Measurements from ENCODE around the gene ANKRD29.

ANKRD29 gene

GRCh38 chr18:23662309-23663263, at the start of gene ANKRD29:
Gene ANKRD29 (minus strand): TSS chr18:23662911. CDS start chr18:23662730, 181 bp downstream.
- DNase-seq (ENCODE audit: low read depth): peak; percentile 16

DNA sequence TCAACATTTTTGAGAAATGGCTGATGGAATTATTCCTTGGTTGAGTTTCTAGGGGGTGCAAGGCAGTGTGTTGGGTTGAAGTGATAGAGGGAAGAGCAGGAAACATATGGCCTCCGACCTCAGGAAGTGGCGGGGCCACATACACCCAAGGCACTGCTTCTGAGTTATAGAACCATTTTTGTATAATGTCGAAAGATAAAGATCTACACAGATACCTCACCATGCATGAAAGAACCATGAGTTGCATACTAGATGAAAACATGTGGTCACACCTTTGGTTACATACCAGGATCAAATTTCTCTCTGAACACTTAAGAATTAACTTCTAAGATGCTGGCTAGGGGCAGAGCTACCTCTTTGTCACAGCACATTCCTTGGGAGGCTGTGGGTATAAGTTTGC, 49.7 kb upstream of the ANKRD29 start:
- no peak for DNase-seq (ENCODE audit: low read depth)

- no peak for DNase-seq (ENCODE audit: low read depth)
Measured at GRCh38 chr18:23711426-23711825, 48.7 kb upstream of the ANKRD29 start.

- no peak for DNase-seq (ENCODE audit: low read depth)
Measured at GRCh38 chr18:23710946-23711345, 48.2 kb upstream of the ANKRD29 start.

DNA sequence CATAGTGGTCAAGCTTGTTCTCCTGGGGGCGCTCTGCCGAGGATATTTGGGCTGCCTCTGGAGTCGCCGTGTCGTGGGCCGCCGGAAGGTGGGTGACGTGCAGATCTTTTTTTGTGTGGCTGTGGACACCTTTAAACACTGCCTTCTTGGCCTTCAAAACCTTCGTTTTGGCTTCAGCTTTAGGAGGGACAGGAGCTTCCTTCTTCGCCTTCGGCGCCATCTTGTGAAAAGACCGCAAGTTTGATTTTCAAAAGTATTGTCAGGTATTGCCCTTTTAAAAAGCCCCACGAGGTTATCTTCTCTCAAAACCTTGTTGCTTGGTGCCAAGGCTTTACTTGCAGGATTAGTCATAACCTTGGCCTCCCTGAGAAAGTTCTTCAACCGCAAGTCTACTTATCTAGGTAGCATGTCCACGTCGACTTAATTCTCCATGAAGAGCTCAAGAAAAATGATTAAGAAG, 47.4 kb upstream of the ANKRD29 start:
- no peak for DNase-seq (ENCODE audit: low read depth)

DNA sequence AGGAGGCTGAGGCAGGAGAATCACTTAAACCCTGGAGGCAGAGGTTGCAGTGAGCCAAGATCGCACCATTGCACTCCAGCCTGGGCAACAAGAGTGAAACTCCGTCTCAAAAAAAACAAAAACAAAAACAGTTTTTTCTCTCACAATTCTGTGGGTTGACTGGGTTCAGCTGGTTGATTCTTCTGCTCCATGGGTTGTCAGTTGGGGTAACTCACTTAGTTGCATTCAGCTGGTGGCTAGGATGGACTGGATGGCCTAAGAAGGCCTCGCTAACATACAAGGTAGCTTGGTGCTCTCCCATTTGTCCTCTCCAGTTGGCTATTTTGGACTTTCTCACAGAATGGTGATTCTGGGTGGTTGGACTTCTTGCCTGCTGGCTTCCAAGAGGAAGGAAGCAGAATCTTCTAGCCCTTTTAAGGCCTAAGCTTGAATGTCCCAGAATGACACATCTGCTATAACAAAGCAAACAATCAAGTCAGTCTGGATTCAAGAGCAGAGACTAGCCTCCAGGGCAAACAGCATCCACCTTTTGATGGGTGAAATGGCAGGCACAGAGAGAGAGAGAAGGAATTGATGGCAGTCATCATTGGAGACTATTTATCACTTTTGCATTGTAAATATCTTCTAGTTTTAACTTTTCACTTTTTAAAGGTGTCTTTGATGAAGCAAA, 44.4 kb upstream of the ANKRD29 start:
- no peak for DNase-seq (ENCODE audit: low read depth)

GRCh38 chr18:23704806-23705205, 42.1 kb upstream of the ANKRD29 start:
- DNase-seq (ENCODE audit: low read depth): no peak

DNA sequence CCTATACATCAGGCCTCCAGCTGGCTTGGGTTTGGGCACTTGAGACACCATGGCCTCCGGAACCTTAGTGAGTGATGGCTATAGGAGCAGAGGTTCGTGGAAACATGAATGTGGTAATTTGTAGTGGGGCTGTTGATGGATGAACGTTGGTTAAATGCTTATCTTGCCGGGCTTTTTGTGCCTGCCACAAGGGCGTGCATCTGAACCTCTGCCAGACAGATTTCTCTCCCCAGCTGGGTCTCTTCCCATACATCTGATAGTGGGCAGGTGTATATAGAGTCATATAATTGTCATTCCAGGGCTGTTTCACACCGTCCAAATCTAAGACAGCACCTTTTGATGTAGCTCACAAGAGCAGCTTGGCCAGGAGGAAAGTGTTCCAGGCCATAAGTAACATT, 41.3 kb upstream of the ANKRD29 start:
- DNase-seq (ENCODE audit: low read depth): no peak

GRCh38 chr18:23703057-23703986, 40.6 kb upstream of the ANKRD29 start:
- no peak for DNase-seq (ENCODE audit: low read depth)

DNA sequence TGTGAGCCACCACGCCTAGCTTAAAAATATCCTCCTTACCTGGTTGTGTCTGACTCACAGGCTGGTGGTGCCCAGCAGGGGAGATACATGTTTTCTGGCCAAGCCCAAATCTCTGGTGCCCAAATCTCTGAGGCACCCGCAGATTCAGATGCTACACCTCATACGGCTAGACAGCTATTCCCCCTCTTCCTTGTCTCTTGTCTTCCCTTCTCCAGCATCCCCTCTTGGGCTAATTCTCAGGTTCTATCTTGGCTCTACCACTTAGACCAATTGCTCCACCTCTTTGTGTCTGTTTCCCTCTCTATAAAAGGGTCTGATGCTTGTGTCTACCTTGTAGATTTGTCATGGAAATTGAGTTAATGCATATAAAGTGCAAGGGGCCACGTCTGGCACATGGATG, 39.9 kb upstream of the ANKRD29 start:
- DNase-seq (ENCODE audit: low read depth): no peak

GRCh38 chr18:23701544-23702064, 38.9 kb upstream of the ANKRD29 start:
- no peak for DNase-seq (ENCODE audit: low read depth)

DNA sequence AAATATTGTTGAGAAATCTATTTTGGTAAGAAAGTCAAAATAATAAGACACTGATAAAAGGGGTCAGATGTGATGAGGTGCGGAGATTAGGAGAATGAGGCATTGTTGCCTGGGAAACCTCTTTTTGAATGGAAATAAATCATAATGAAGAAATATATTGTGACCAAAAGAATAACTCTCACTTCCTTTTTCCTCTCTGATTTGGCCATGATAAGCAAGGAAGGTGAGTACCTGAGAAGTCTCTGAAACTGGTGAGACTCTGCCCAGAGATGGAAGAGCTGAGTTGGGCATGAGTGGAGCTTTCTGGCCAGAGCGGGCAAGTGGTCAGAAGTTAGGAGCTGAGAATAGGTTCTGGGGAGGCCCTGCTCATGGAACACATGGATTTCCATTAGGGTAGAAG, 38.3 kb upstream of the ANKRD29 start:
- no peak for DNase-seq (ENCODE audit: low read depth)

- no peak for DNase-seq (ENCODE audit: low read depth)
Measured at GRCh38 chr18:23694637-23695430, 32.1 kb upstream of the ANKRD29 start.

GRCh38 chr18:23693846-23694245, 31.1 kb upstream of the ANKRD29 start:
- no peak for DNase-seq (ENCODE audit: low read depth)

GRCh38 chr18:23690505-23691068, 27.9 kb upstream of the ANKRD29 start:
- DNase-seq (ENCODE audit: low read depth): no peak

DNA sequence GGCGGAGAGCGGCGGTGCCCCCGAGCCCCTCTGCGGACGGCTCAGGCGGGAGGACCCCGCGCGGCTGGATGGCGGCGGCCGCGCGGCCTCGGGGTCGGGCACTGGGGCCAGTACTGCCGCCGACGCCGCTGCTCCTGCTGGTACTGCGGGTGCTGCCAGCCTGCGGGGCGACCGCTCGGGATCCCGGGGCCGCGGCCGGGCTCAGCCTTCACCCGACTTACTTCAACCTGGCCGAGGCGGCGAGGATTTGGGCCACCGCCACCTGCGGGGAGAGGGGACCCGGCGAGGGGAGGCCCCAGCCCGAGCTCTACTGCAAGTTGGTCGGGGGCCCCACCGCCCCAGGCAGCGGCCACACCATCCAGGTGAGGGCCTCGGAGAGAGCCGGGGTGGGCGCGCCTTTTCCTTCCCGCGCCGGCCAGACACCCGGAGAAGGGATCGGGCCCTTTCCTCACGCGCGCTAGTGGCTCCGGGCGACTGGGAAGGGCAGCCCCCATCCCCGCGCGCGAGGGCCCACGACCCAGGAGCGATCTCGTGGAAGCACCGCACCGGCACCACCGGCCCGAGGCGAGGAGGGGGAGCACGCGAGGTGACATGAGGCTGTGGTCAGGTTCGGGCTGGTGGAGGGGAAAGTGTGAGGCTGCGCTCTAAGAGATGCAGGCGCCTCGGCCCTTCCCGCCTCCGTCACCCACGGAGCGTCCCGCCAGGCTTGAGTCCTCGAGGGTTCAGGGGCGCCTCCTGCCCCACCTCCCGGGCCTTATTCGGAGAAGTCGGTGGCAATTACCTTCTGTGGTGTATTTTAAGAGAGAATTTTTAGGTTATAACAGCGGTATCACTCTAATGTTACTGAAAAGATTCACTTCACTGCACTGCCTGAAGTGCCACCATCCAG, 27.1 kb upstream of the ANKRD29 start:
- DNase-seq (ENCODE audit: low read depth): no peak

DNA sequence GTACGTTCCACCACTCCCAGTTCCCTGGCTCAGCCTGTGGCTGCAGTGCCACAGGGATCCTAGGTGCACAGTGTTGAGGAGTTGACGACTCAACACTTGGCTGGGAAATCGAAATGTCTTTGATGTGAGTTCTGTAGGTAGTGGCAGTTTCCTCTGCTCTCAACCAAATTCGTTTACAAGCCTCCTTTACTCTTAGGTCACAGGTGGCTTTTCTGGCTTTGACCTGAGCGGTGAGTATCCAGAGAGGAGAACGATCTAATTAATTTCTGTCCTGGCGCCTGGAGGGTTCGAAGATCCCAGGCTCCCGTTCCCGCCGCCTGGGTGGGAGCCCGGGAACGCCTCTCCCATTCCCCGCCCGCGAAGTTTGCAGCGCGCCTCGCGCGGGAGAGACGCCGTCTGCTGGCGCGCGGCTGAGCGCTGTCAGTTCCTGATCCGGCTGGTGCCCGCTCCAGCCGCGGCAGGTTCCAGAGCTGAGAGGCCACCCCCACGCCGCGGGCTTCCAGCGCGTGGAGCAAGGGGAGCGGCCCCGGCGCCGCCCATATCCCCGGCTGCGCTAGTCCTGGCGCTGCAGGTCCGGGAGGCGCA, 26.4 kb upstream of the ANKRD29 start, which contains the start of gene LAMA3:
Gene LAMA3 (plus strand): TSS at position 423 of the 585 bp plus-strand sequence. CDS start 231 bp downstream, outside the sequence.
- no peak for DNase-seq (ENCODE audit: low read depth)

DNA sequence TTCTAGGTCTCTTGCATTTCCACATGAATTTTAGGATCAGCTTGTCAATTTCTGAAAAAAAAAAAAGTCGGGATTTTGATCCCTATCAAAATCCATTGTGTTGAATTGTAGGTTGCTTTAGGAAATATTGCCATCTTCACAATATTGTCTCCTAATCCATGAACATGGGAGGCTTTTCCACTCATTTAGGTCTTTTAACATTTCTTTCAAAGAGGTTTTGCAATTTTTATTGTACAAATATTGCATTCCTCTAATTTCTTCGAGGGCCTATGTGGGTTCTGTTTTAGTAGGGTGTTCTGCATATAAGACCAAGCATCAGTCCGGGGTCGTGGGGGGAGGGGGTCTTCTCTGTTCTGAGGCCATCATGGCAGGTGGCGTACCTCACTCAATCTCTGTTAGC, 25.8 kb upstream of the ANKRD29 start:
- DNase-seq (ENCODE audit: low read depth): no peak
